HEK293T (cell line): Measurements from ENCODE around the gene BRMS1.

ENCODE experiments used
- CTBP1 ChIP-seq: fragments of 450-650 bp; IDR thresholded peaks from 2 replicates; pipeline ENCODE4 v1.6.1; 2016; ENCODE audit warnings: borderline replicate concordance
- FOXA1 ChIP-seq: fragments of 450-650 bp; IDR thresholded peaks from 2 replicates; pipeline ENCODE4 v1.6.1; 2016; ENCODE audit warnings: mild to moderate bottlenecking
- FOXM1 ChIP-seq: fragments of 450-650 bp; IDR thresholded peaks from 2 replicates; pipeline ENCODE4 v1.6.1; 2017; ENCODE audit warnings: mild to moderate bottlenecking, borderline replicate concordance
- L3MBTL2 ChIP-seq: fragments of 450-650 bp; conservative IDR thresholded peaks from 2 replicates; pipeline ENCODE4 v1.6.1; 2016; ENCODE audit warnings: mild to moderate bottlenecking
- LEF1 ChIP-seq: fragments of 450-650 bp; IDR thresholded peaks from 2 replicates; pipeline ENCODE4 v1.6.1; 2017; ENCODE audit warnings: mild to moderate bottlenecking, borderline replicate concordance
- SP1 ChIP-seq: fragments of 450-650 bp; IDR thresholded peaks from 2 replicates; pipeline ENCODE4 v1.6.1; 2017
- ZNF384 ChIP-seq: fragments of 450-650 bp; IDR thresholded peaks from 2 replicates; pipeline ENCODE4 v1.6.1; 2016

DNA sequence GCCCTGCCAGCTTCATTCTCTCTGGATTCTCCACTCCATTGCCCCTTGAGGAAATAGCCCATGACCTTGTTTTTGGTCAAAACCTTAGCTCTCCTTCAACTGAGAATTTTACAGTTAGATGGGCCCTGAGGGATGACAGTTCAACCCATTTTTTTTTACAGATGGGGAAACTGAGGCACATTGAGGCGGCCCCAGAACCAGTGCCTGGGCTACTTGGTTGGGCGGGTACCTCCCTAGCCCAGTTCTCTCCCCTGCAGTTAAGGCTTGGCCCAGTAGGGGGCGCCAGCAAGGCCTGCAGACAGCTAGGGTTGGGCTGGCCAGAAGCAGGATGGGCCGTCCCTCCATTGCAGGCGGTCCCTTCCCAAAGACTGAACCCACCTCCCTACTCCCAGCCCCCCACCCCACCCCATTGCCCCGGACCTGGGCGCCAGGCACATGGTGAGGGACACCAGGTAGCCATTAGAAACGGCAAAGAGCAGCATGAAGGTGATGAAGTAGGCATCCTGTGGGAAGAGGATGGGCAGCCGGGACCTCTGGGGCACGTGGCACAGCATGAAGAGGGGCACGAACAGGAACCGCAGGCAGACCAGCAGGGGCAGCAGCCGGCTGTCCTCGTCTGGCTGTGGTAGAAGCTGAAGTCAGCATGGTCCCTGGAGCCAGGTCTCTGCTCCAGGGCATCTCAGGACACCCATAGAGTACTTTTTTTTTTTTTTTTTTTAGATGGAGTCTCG, 19.1 kb upstream of the BRMS1 start:
- no peak for TF ChIP-seq FOXM1
- TF ChIP-seq LEF1: no peak
- no peak for TF ChIP-seq CTBP1
- TF ChIP-seq ZNF384: peak; percentile 39; the same call in 1 of the 2 replicates
- TF ChIP-seq SP1: no peak
- peak; percentile 18; the same call in 1 of the 2 replicates for TF ChIP-seq L3MBTL2
- no peak for TF ChIP-seq FOXA1
